Measurements from ENCODE around the gene FYN. TPM values are rescaled to one million over a fixed set of nuclear protein-coding genes. Genes with fewer than 3 reads are reported as not detected.

The FYN gene
- total RNA-seq, 1 experiment from 2014 or later = 34.3 TPM

GRCh38 chr6:111625099-111625416, 248.2 kb downstream of the FYN start:
- no peak for TF ChIP-seq CTCF (conservative IDR thresholded peaks at IDR 0.05; ENCODE audit: low read depth, low read length)
- TF ChIP-seq EZH2 (IDR thresholded peaks at IDR 0.05; ENCODE audit: borderline replicate concordance, low read depth, low read length, poor library complexity, severe bottlenecking) = no peak
- no peaks in the 10 kb centered on the region for H3K9me3 ChIP-seq (ENCODE audit: low read depth, low read length, poor library complexity, severe bottlenecking)
- POLR2A ChIA-PET (ENCODE audit: low non-redundant PET) = no interaction called here
- no TSS peak for BruUV-seq (replicated peaks)
- CTCF ChIA-PET = interaction anchor here (1.4 kb wide), 1 partner anchor 146 kb away, joined by 4 read pairs; no protein-coding TSS in a partner anchor
- no peaks in the 10 kb centered on the region for H3K27me3 ChIP-seq (replicated peaks; ENCODE audit: insufficient read depth, low read depth, low read length, poor library complexity)
- DNase-seq (ENCODE audit: low spot score) = no peak
- no peaks in the 10 kb centered on the region for H3K36me3 ChIP-seq (ENCODE audit: insufficient read depth, low read length, poor library complexity, severe bottlenecking)
- no peak overlapping the region for H3K27ac ChIP-seq (ENCODE audit: low read depth, low read length, poor library complexity, severe bottlenecking)
- H3K4me3 ChIP-seq (ENCODE audit: low read depth, low read length, poor library complexity, severe bottlenecking) = no peak overlapping the region
- intact Hi-C loops (cut with micrococcal nuclease; ENCODE audit: unreplicated experiment) = no loop called here
- H3K4me1 ChIP-seq (ENCODE audit: insufficient read depth, low read length, poor library complexity, severe bottlenecking) = peaks cover 11% of the 10 kb centered on the region

GRCh38 chr6:111624401-111625098, 248.7 kb downstream of the FYN start:
- Histone ChIP-seq H3K4me1 (ENCODE audit: insufficient read depth, low read length, poor library complexity, severe bottlenecking) (peaks cover 11% of the 10 kb centered on the region), H3K27ac (ENCODE audit: low read depth, low read length, poor library complexity, severe bottlenecking) (no peak overlapping the region), H3K4me3 (ENCODE audit: low read depth, low read length, poor library complexity, severe bottlenecking) (no peak overlapping the region), H3K9me3 (ENCODE audit: low read depth, low read length, poor library complexity, severe bottlenecking) (no peaks in the 10 kb centered on the region), H3K36me3 (ENCODE audit: insufficient read depth, low read length, poor library complexity, severe bottlenecking) (no peaks in the 10 kb centered on the region), H3K27me3 (replicated peaks; ENCODE audit: insufficient read depth, low read depth, low read length, poor library complexity) (no peaks in the 10 kb centered on the region)
- TF ChIP-seq CTCF (conservative IDR thresholded peaks at IDR 0.05; ENCODE audit: low read depth, low read length) (no peak), EZH2 (IDR thresholded peaks at IDR 0.05; ENCODE audit: borderline replicate concordance, low read depth, low read length, poor library complexity, severe bottlenecking) (no peak)
- intact Hi-C loops (cut with micrococcal nuclease; ENCODE audit: unreplicated experiment) = no loop called here
- ChIA-PET POLR2A (ENCODE audit: low non-redundant PET) (no interaction called here), CTCF (interaction anchor here (1.4 kb wide), 1 partner anchor 146 kb away, joined by 4 read pairs; no protein-coding TSS in a partner anchor)
- BruUV-seq (replicated peaks) = no TSS peak
- no peak for DNase-seq (ENCODE audit: low spot score)

GRCh38 chr6:111623046-111623718, 250.1 kb downstream of the FYN start:
- POLR2A ChIA-PET (ENCODE audit: low non-redundant PET) = no interaction called here
- TF ChIP-seq CTCF (conservative IDR thresholded peaks at IDR 0.05; ENCODE audit: low read depth, low read length) (no peak), EZH2 (IDR thresholded peaks at IDR 0.05; ENCODE audit: borderline replicate concordance, low read depth, low read length, poor library complexity, severe bottlenecking) (no peak)
- BruUV-seq (replicated peaks) = no TSS peak
- DNase-seq (ENCODE audit: low spot score) = no peak
- CTCF ChIA-PET = no interaction called here
- peaks cover 11% of the 10 kb centered on the region for H3K4me1 ChIP-seq (ENCODE audit: insufficient read depth, low read length, poor library complexity, severe bottlenecking)
- H3K36me3 ChIP-seq (ENCODE audit: insufficient read depth, low read length, poor library complexity, severe bottlenecking) = no peaks in the 10 kb centered on the region
- no peaks in the 10 kb centered on the region for H3K9me3 ChIP-seq (ENCODE audit: low read depth, low read length, poor library complexity, severe bottlenecking)
- intact Hi-C loops (cut with micrococcal nuclease; ENCODE audit: unreplicated experiment) = no loop called here
- no peak overlapping the region for H3K27ac ChIP-seq (ENCODE audit: low read depth, low read length, poor library complexity, severe bottlenecking)
- H3K27me3 ChIP-seq (replicated peaks; ENCODE audit: insufficient read depth, low read depth, low read length, poor library complexity) = no peaks in the 10 kb centered on the region
- no peak overlapping the region for H3K4me3 ChIP-seq (ENCODE audit: low read depth, low read length, poor library complexity, severe bottlenecking)
